ENCODE data around the gene PRMT7. TPM values are rescaled to one million over a fixed set of nuclear protein-coding genes. Genes with fewer than 3 reads are reported as not detected.

The PRMT7 gene
- total and polyA plus RNA-seq, 2 donors (not counting 1 experiment from before 2014, with no cell fraction given), result 76.9 to 80.4 TPM

DNA sequence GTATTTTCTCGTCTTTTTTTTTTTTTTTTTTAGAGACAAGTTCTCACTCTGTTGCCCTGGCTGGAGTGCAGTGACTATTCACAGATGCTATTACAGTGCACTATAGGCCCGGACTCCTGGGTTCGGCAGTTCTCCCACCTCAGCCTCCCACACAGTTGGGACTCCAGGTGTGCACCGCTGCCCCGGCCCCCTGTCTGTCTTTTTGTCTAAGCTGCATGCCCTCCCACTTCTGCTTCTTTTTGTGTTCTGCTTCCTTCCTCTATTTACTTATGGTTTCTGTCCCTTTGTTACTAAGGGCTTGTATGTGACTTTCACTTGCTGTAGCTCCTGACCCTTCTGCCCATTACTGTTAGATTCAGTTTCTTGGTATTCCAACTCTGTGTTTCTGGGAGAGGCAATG is 26.0 kb upstream of the PRMT7 start:
- Mint-ChIP-seq H3K4me3 (peak overlapping the region; percentile 56), H3K27me3 (no peaks in the 10 kb centered on the region), H3K9me3 (ENCODE audit: insufficient read depth) (no peaks in the 10 kb centered on the region), H3K4me1 (peaks cover 83% of the 10 kb centered on the region), H3K27ac (peak overlapping the region; percentile 84)
- TF ChIP-seq EZH2 (IDR thresholded peaks at IDR 0.05; ENCODE audit: borderline replicate concordance, insufficient read depth, low read depth, low read length, poor library complexity, severe bottlenecking), result no peak
- TF ChIP-seq, protein P1, sequence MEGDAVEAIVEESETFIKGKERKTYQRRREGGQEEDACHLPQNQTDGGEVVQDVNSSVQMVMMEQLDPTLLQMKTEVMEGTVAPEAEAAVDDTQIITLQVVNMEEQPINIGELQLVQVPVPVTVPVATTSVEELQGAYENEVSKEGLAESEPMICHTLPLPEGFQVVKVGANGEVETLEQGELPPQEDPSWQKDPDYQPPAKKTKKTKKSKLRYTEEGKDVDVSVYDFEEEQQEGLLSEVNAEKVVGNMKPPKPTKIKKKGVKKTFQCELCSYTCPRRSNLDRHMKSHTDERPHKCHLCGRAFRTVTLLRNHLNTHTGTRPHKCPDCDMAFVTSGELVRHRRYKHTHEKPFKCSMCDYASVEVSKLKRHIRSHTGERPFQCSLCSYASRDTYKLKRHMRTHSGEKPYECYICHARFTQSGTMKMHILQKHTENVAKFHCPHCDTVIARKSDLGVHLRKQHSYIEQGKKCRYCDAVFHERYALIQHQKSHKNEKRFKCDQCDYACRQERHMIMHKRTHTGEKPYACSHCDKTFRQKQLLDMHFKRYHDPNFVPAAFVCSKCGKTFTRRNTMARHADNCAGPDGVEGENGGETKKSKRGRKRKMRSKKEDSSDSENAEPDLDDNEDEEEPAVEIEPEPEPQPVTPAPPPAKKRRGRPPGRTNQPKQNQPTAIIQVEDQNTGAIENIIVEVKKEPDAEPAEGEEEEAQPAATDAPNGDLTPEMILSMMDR (IDR thresholded peaks at IDR 0.05), result no peak
- Histone ChIP-seq H3K4me2 (replicated peaks; ENCODE audit: low read depth, low read length, poor library complexity, severe bottlenecking) (peak overlapping the region; percentile 75), H3K27me3 (replicated peaks in 1 of 4; ENCODE audit: control extremely low read depth in 1 of 4, control insufficient read depth in 3 of 4, insufficient read depth in 4 of 4, low read length in 3 of 4) (no peaks in the 10 kb centered on the region), H4K20me1 (ENCODE audit: control insufficient read depth, insufficient read depth, low read length, poor library complexity, severe bottlenecking) (no peaks in the 10 kb centered on the region), H3K4me1 (ENCODE audit: control insufficient read depth in 2 of 2, insufficient read depth in 2 of 2, low read length in 2 of 2) (peaks cover 82 to 95% of the 10 kb centered on the region in 2 donors), H3K9ac (ENCODE audit: low read length) (peak overlapping the region; percentile 63), H3K79me2 (ENCODE audit: control insufficient read depth, insufficient read depth, low read length) (peaks cover 69% of the 10 kb centered on the region), H3K36me3 (replicated peaks in 1 of 2; ENCODE audit: control extremely low read depth in 1 of 2, control insufficient read depth in 1 of 2, extremely low read depth in 1 of 2, insufficient read depth in 2 of 2, low read length in 1 of 2) (peaks cover 0 to 25% of the 10 kb centered on the region in 2 experiments), H2AFZ (ENCODE audit: insufficient read depth, low read depth, low read length, poor library complexity, severe bottlenecking) (no peak overlapping the region), H3K9me3 (ENCODE audit: control extremely low read depth in 1 of 3, control insufficient read depth in 2 of 3, insufficient read depth in 1 of 3, low read length in 2 of 3) (no peaks in the 10 kb centered on the region), H3K27ac (ENCODE audit: low read length in 2 of 2) (peak overlapping the region; percentile 78 to 92), H3K4me3 (ENCODE audit: control extremely low read depth in 1 of 5, extremely low read depth in 1 of 5, insufficient read depth in 1 of 5, low read depth in 2 of 5, low read length in 4 of 5) (peak overlapping the region; percentile 3 to 60 (median 32))
- CTCF ChIA-PET, result interaction anchor here (0.6 to 10.2 kb wide), 12 partner anchors 9 to 847 kb away, joined by 3 to 289 read pairs (median 5); partner anchors contain the start of genes PRMT7, SLC7A6 and SLC7A6OS
- intact Hi-C loops (cut with micrococcal nuclease), result loop anchor here (1.0 to 5.0 kb wide), 3 partner anchors 21 to 38 kb away; partner anchors contain the start of genes PLA2G15, SLC7A6 and SLC7A6OS
- ATAC-seq (ENCODE audit: low read depth) (peak; percentile 57), DNase-seq (peak; percentile 86)
- 0% methylated on average over 2 of the region's 5 CpGs for WGBS (ENCODE audit: insufficient coverage)
- POLR2A ChIA-PET, result interaction anchor here (0.6 to 3.9 kb wide), 10 partner anchors 9 to 1046 kb away, joined by 4 to 38 read pairs (median 6); partner anchors contain the start of genes PRMT7, SLC7A6 and SLC7A6OS

DNA sequence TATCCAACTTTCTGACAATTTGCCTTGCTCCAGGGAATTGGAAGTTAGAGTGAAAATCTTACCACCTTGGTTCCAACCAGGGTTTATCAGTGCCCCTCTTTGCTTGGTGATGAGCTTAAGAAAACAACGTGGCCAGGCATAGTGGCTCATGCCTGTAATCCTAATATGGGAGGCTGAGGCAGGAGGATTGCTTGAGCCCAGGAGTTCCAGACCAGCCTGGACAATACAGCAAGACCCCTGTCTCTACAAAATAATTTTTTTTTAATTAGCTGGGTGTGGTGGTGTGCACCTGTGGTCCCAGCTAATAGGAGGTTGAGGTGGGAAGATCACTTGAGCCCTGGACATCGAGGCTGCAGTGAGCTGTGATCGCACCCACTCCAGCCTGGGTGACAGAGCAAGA is 25.1 kb upstream of the PRMT7 start:
- TF ChIP-seq EZH2 (IDR thresholded peaks at IDR 0.05; ENCODE audit: borderline replicate concordance, insufficient read depth, low read depth, low read length, poor library complexity, severe bottlenecking), result no peak
- TF ChIP-seq, protein P1 (IDR thresholded peaks at IDR 0.05), result no peak
- ChIA-PET POLR2A (interaction anchor here (0.7 to 3.9 kb wide), 5 partner anchors 8 to 564 kb away, joined by 4 to 38 read pairs (median 11); partner anchors contain the start of genes PRMT7, SLC7A6 and SLC7A6OS), CTCF (interaction anchor here (1.0 to 10.2 kb wide), 8 partner anchors 9 to 469 kb away, joined by 3 to 289 read pairs (median 6); partner anchors contain the start of genes PRMT7, SLC7A6 and SLC7A6OS)
- H3K27me3 Mint-ChIP-seq, result no peaks in the 10 kb centered on the region
- Histone ChIP-seq H3K9me3 (ENCODE audit: control extremely low read depth in 1 of 3, control insufficient read depth in 2 of 3, insufficient read depth in 1 of 3, low read length in 2 of 3) (no peaks in the 10 kb centered on the region), H3K79me2 (ENCODE audit: control insufficient read depth, insufficient read depth, low read length) (peaks cover 69% of the 10 kb centered on the region), H2AFZ (ENCODE audit: insufficient read depth, low read depth, low read length, poor library complexity, severe bottlenecking) (no peak overlapping the region), H3K4me2 (replicated peaks; ENCODE audit: low read depth, low read length, poor library complexity, severe bottlenecking) (peak overlapping the region; percentile 75), H3K4me3 (ENCODE audit: control extremely low read depth in 1 of 5, extremely low read depth in 1 of 5, insufficient read depth in 1 of 5, low read depth in 2 of 5, low read length in 4 of 5) (peak overlapping the region in 4 of 5 experiments; percentile 5 to 60 (median 36)), H3K27me3 (replicated peaks in 1 of 4; ENCODE audit: control extremely low read depth in 1 of 4, control insufficient read depth in 3 of 4, insufficient read depth in 4 of 4, low read length in 3 of 4) (no peaks in the 10 kb centered on the region), H3K27ac (ENCODE audit: low read length in 2 of 2) (peak overlapping the region; percentile 78 to 92), H3K4me1 (ENCODE audit: control insufficient read depth in 2 of 2, insufficient read depth in 2 of 2, low read length in 2 of 2) (peaks cover 89 to 99% of the 10 kb centered on the region in 2 donors), H4K20me1 (ENCODE audit: control insufficient read depth, insufficient read depth, low read length, poor library complexity, severe bottlenecking) (no peaks in the 10 kb centered on the region), H3K9ac (ENCODE audit: low read length) (peak overlapping the region; percentile 63), H3K36me3 (replicated peaks in 1 of 2; ENCODE audit: control extremely low read depth in 1 of 2, control insufficient read depth in 1 of 2, extremely low read depth in 1 of 2, insufficient read depth in 2 of 2, low read length in 1 of 2) (peaks cover 0 to 27% of the 10 kb centered on the region in 2 experiments)
- intact Hi-C loops (cut with micrococcal nuclease), result loop anchor here (1.0 to 5.0 kb wide), 3 partner anchors 21 to 38 kb away; partner anchors contain the start of genes PLA2G15, SLC7A6 and SLC7A6OS
- H3K4me1 Mint-ChIP-seq, result peaks cover 86% of the 10 kb centered on the region
- no peak for ATAC-seq (ENCODE audit: low read depth)
- H3K4me3 Mint-ChIP-seq, result peak overlapping the region; percentile 56
- H3K9me3 Mint-ChIP-seq (ENCODE audit: insufficient read depth), result no peaks in the 10 kb centered on the region
- H3K27ac Mint-ChIP-seq, result peak overlapping the region; percentile 94
- WGBS (ENCODE audit: insufficient coverage), result 43% methylated on average over 1 of the region's 3 CpGs
- no peak for DNase-seq
